Prostate gland (tissue), 2 donors: ENCODE measurements around the gene CCR5. TPM values are rescaled to one million over a fixed set of nuclear protein-coding genes. Genes with fewer than 3 reads are reported as not detected.

Source experiments
- DNase-seq: peaks from one replicate; pipeline ENCODE4 v3.0.0-alpha.2; 2019; ENCODE audit warnings: low spot score
- H3K27ac ChIP-seq, 2 donors: fragments of 200-600 bp; sonication (generic); 2 replicates each; pipeline ENCODE4 v1.5.1; 2017 to 2019
- H3K27me3 ChIP-seq: fragments of 200-600 bp; sonication (generic); replicated peaks from 2 replicates; pipeline ENCODE4 v1.5.1; 2019; ENCODE audit not compliant: insufficient read depth
- H3K36me3 ChIP-seq, 2 donors: fragments of 200-600 bp; sonication (generic); 1 replicate in 1 of 2; 2 replicates in 1 of 2; pipeline versions ENCODE4 v1.5.1 to v1.8.1; 2017 to 2019
- H3K4me1 ChIP-seq: fragments of 200-600 bp; sonication (generic); replicated peaks from 2 replicates; pipeline ENCODE4 v1.5.1; 2019
- H3K4me3 ChIP-seq, 2 donors: fragments of 200-600 bp; sonication (generic); 2 replicates each; pipeline ENCODE4 v1.5.1; 2017 to 2019
- H3K9me3 ChIP-seq: fragments of 200-600 bp; sonication (generic); 2 replicates; pipeline ENCODE4 v1.5.1; 2017
- CTCF ChIP-seq, 4 experiments: fragments of 200-600 bp in 2 of 4; fragments of 450-650 bp in 2 of 4; sonication (generic) in 2 of 4; IDR thresholded peaks; 1 replicate in 3 of 4; 2 replicates in 1 of 4; pipeline ENCODE4 v1.5.1; 2016 to 2019; ENCODE audit warnings: antibody characterized with exemption in 4 of 4, mild to moderate bottlenecking in 2 of 4, moderate library complexity in 2 of 4
- POLR2A ChIP-seq: fragments of 450-650 bp; IDR thresholded peaks from one replicate; pipeline ENCODE4 v1.6.1; 2016; ENCODE audit warnings: antibody characterized with exemption, mild to moderate bottlenecking
- POLR2AphosphoS5 ChIP-seq: sonication (generic); formaldehyde crosslinking; IDR thresholded peaks from one replicate; pipeline ENCODE4 v1.6.1; 2017; ENCODE audit warnings: antibody characterized with exemption
- WGBS: methylation state at CpG from one replicate; pipeline ENCODE4 v1.1.5; 2018; 5-methylcytosine and 5-hydroxymethylcytosine counted together
- intact Hi-C: fragments of 100-400 bp; cut with DNase I; formaldehyde crosslinking; loops from one replicate; pipeline ENCODE4 v1.14.2; 2022
- total RNA-seq, 2 donors: library from RNA; depleted of rRNA; stranded (reverse); fragments of >200 nt; gene quantifications; one replicate each; pipeline ENCODE4 v1.1.0, GENCODE V29; 2016

CCR5 gene
- total RNA-seq, 2 donors from 2014 or later, result 0.55 to 0.68 TPM

- TF ChIP-seq POLR2A (no peak), POLR2AphosphoS5 (no peak), CTCF (IDR thresholded peaks at IDR 0.05) (no peak)
- Histone ChIP-seq H3K9me3 (no peaks in the 10 kb centered on the region), H3K36me3 (no peaks in the 10 kb centered on the region), H3K27me3 (peaks cover 4% of the 10 kb centered on the region), H3K4me1 (no peaks in the 10 kb centered on the region), H3K27ac (no peak within 1 kb of the TSS), H3K4me3 (no peak within 1 kb of the TSS)
- no peak for DNase-seq
- intact Hi-C loops, result no loop called here
- 69% methylated on average over 7 of the region's 7 CpGs for WGBS
These were observed 16.9 kb upstream of the CCR5 start, which contains the start of gene CCR2 for GRCh38 chr3:46353647-46354410. Gene CCR2, plus strand, starts transcription at chr3:46354111. Its CDS starts 3,417 bp downstream, at chr3:46357528.

GRCh38 chr3:46354478-46354877 lies 16.3 kb upstream of the CCR5 start:
- 43% methylated on average over 1 of the region's 1 CpG for WGBS

GRCh38 chr3:46354984-46355383 lies 15.8 kb upstream of the CCR5 start:
- no peaks in the 10 kb centered on the region for H3K9me3 ChIP-seq
- H3K4me3 ChIP-seq, result no peak overlapping the region

More at GRCh38 chr3:46354478-46354877, 16.3 kb upstream of the CCR5 start:
- Histone ChIP-seq H3K36me3 (no peaks in the 10 kb centered on the region), H3K27ac (no peak overlapping the region), H3K27me3 (peaks cover 4% of the 10 kb centered on the region), H3K4me1 (no peaks in the 10 kb centered on the region), H3K9me3 (no peaks in the 10 kb centered on the region), H3K4me3 (no peak overlapping the region)
- intact Hi-C loops, result no loop called here
- DNase-seq, result no peak
- TF ChIP-seq POLR2A, result no peak
- TF ChIP-seq CTCF (IDR thresholded peaks at IDR 0.05), result no peak
- no peak for TF ChIP-seq POLR2AphosphoS5

GRCh38 chr3:46356276-46356675 lies 14.5 kb upstream of the CCR5 start:
- intact Hi-C loops, result no loop called here
- TF ChIP-seq CTCF (IDR thresholded peaks at IDR 0.05), result no peak
- 24% methylated on average over 3 of the region's 3 CpGs for WGBS
- Histone ChIP-seq H3K36me3 (no peaks in the 10 kb centered on the region), H3K4me1 (no peaks in the 10 kb centered on the region), H3K27me3 (no peaks in the 10 kb centered on the region), H3K27ac (no peak overlapping the region), H3K4me3 (no peak overlapping the region), H3K9me3 (no peaks in the 10 kb centered on the region)
- DNase-seq, result no peak

More at GRCh38 chr3:46354984-46355383, 15.8 kb upstream of the CCR5 start:
- DNase-seq, result no peak
- no peaks in the 10 kb centered on the region for H3K27me3 ChIP-seq
- no peak for TF ChIP-seq CTCF (IDR thresholded peaks at IDR 0.05)
- no peak for TF ChIP-seq POLR2A
- no peak for TF ChIP-seq POLR2AphosphoS5
- H3K4me1 ChIP-seq, result no peaks in the 10 kb centered on the region
- intact Hi-C loops, result no loop called here
- no peak overlapping the region for H3K27ac ChIP-seq
- H3K36me3 ChIP-seq, result no peaks in the 10 kb centered on the region

GRCh38 chr3:46356909-46357308 lies 13.8 kb upstream of the CCR5 start:
- DNase-seq, result no peak
- WGBS, result 85% methylated on average over 4 of the region's 4 CpGs

More at GRCh38 chr3:46356909-46357308, 13.8 kb upstream of the CCR5 start:
- no peak for TF ChIP-seq POLR2AphosphoS5
- TF ChIP-seq POLR2A, result no peak
- no peak overlapping the region for H3K27ac ChIP-seq
- no peaks in the 10 kb centered on the region for H3K9me3 ChIP-seq
- no peaks in the 10 kb centered on the region for H3K27me3 ChIP-seq
- H3K36me3 ChIP-seq, result no peaks in the 10 kb centered on the region
- H3K4me3 ChIP-seq, result no peak overlapping the region
- no peaks in the 10 kb centered on the region for H3K4me1 ChIP-seq
- intact Hi-C loops, result no loop called here
